ENCODE measurements around the gene FOXL3. TPM values are rescaled to one million over a fixed set of nuclear protein-coding genes. Genes with fewer than 3 reads are reported as not detected.

FOXL3 gene
- total RNA-seq, 4 donors from 2014 or later, result not detected

DNA sequence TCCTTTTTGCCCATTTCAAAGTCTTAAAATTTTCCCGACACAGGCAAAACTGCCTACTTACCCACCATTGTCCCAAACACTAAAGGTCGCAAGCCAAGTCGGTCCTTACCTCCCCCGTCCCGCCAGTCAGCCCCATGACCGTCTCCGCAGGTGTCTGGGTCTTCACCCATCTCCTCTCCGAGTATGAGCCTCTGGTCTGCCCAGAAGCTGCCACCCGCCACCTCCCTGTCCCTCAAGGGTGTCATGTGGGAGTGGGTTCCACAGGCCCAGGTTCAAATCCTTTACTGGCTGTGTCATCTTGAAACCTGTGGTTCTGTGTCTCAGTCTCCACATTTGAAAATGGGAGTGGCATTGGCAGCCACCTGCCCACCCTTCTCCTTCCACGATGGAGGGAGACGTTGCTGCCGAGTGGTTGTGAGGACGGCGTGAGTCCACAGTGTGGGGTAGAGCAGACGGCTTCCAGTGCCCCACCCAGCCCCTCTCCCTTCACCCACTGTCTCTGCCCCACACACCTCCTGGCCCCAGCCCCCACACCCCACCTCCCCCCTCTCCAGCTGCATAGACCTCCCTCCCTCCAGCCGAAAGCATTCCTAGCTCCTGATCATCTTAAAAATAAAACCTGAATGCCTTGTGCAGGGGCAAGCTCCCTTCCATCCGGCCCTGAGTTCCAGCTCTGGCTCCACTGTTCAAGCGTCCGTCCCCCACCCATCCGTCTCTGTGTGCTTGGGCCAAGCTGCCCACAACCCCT lies 35.3 kb downstream of the FOXL3 start:
- peaks cover 0 to 7% (median 0%) of the 10 kb centered on the region in 4 donors for H3K9me3 ChIP-seq
- H3K4me3 ChIP-seq, result no peak overlapping the region
- H3K27ac ChIP-seq, result no peak overlapping the region
- H3K36me3 ChIP-seq, result no peaks in the 10 kb centered on the region
- no peaks in the 10 kb centered on the region for H3K27me3 ChIP-seq
- WGBS, 2 donors, result 89 to 91% methylated on average over 20 of the region's 20 CpGs
- DNase-seq (ENCODE audit: low spot score in 2 of 2), result no peak
- TF ChIP-seq EP300 (IDR thresholded peaks at IDR 0.05), result no peak
- no peak for TF ChIP-seq POLR2A (IDR thresholded peaks at IDR 0.05)
- no peak for TF ChIP-seq CTCF (IDR thresholded peaks at IDR 0.05)
- peaks cover 0 to 16% (median 6%) of the 10 kb centered on the region in 4 donors for H3K4me1 ChIP-seq

- no peak for DNase-seq (ENCODE audit: low spot score in 2 of 2)
- 94% methylated on average over 11 of the region's 11 CpGs for WGBS, 2 donors
- H3K4me1 ChIP-seq, result peaks cover 0 to 16% (median 6%) of the 10 kb centered on the region in 4 donors
- peaks cover 0 to 7% (median 0%) of the 10 kb centered on the region in 4 donors for H3K9me3 ChIP-seq
- H3K36me3 ChIP-seq, result no peaks in the 10 kb centered on the region
- no peaks in the 10 kb centered on the region for H3K27me3 ChIP-seq
- no peak for TF ChIP-seq CTCF (IDR thresholded peaks at IDR 0.05)
- no peak for TF ChIP-seq POLR2A (IDR thresholded peaks at IDR 0.05)
- no peak for TF ChIP-seq EP300 (IDR thresholded peaks at IDR 0.05)
- H3K4me3 ChIP-seq, result no peak overlapping the region
- H3K27ac ChIP-seq, result no peak overlapping the region
Observed at GRCh38 chr7:325811-326210, 35.8 kb downstream of the FOXL3 start.

DNA sequence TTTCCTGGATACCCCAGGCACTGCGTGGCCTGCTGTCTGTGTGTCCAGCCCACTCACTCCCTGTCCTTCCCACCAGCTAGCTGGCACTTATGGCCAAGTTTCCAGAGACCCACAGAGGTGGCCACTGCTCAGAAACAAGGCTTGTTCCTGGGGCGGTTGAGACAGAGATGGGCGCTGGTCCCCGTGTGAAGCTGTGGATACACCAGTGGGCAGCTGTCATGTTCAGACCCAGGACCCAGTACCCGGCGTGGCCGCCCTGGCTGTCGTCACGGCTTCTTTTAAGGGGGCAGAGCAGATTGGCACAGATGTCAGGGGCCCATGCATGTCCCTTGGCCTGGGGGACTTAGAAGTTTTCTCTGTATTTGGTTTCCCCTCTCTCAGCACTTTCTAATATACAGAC lies 36.3 kb downstream of the FOXL3 start:
- TF ChIP-seq CTCF (IDR thresholded peaks at IDR 0.05), result no peak
- no peak for TF ChIP-seq EP300 (IDR thresholded peaks at IDR 0.05)
- TF ChIP-seq POLR2A (IDR thresholded peaks at IDR 0.05), result no peak
- no peak overlapping the region for H3K4me3 ChIP-seq
- H3K9me3 ChIP-seq, result peaks cover 0 to 7% (median 0%) of the 10 kb centered on the region in 4 donors
- H3K27ac ChIP-seq, result no peak overlapping the region
- no peaks in the 10 kb centered on the region for H3K27me3 ChIP-seq
- no peaks in the 10 kb centered on the region for H3K36me3 ChIP-seq
- WGBS, 2 donors, result 90 to 92% methylated on average over 9 of the region's 9 CpGs
- no peak for DNase-seq (ENCODE audit: low spot score in 2 of 2)
- peaks cover 0 to 16% (median 6%) of the 10 kb centered on the region in 4 donors for H3K4me1 ChIP-seq

DNA sequence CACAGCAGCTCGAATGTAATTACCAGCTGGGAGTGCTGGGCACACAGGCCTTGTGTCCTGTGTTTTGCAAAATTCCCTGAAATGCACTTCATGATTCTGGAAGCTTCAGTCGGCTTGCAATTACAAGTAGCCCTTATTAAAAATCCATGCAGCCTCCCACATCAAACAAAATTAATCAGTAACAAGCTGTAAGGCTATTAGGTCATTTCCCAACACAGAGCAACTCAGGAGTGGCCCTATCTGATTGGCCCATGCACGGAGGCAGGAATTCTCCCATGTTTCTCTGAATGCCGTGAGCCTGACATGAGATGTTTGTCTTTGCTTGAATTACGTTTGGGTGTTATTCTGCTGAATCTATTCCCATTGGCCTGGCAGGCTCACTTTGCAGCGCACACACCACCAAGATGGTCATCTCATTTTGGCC lies 36.9 kb downstream of the FOXL3 start:
- H3K27ac ChIP-seq, result no peak overlapping the region
- no peak for DNase-seq (ENCODE audit: low spot score in 2 of 2)
- no peaks in the 10 kb centered on the region for H3K27me3 ChIP-seq
- 46 to 51% methylated on average over 6 of the region's 6 CpGs for WGBS, 2 donors
- H3K9me3 ChIP-seq, result peaks cover 0 to 7% (median 0%) of the 10 kb centered on the region in 4 donors
- H3K36me3 ChIP-seq, result no peaks in the 10 kb centered on the region
- no peak overlapping the region for H3K4me3 ChIP-seq
- H3K4me1 ChIP-seq, result peaks cover 0 to 16% (median 6%) of the 10 kb centered on the region in 4 donors
- TF ChIP-seq CTCF (IDR thresholded peaks at IDR 0.05) (no peak), POLR2A (IDR thresholded peaks at IDR 0.05) (no peak), EP300 (IDR thresholded peaks at IDR 0.05) (no peak)

GRCh38 chr7:327233-327931 lies 37.4 kb downstream of the FOXL3 start:
- Histone ChIP-seq H3K9me3 (peaks cover 0 to 7% (median 0%) of the 10 kb centered on the region in 4 donors), H3K27ac (no peak overlapping the region), H3K27me3 (no peaks in the 10 kb centered on the region), H3K4me1 (peaks cover 0 to 17% (median 8%) of the 10 kb centered on the region in 4 donors), H3K36me3 (no peaks in the 10 kb centered on the region), H3K4me3 (no peak overlapping the region)
- DNase-seq (ENCODE audit: low spot score in 2 of 2), result no peak
- 84 to 85% methylated on average over 22 to 29 of the region's 29 CpGs for WGBS, 2 donors
- no peak for TF ChIP-seq POLR2A (IDR thresholded peaks at IDR 0.05)
- no peak for TF ChIP-seq CTCF (IDR thresholded peaks at IDR 0.05)
- TF ChIP-seq EP300 (IDR thresholded peaks at IDR 0.05), result no peak
